Activated naive CD8-positive, alpha-beta T cell treated with anti-CD3 and anti-CD28 coated beads, Interleukin-2, amount 50 U/mL, for 24 hours (primary cell): Measurements from ENCODE around the gene GPATCH1.
"Not testable (repeated sequence)": the region's sequence is repeated elsewhere in the genome, so short reads cannot be mapped to it uniquely, and the experiment has no call there.

Experiments
- ATAC-seq: fragments of 150-1000 bp; cut with Tn5 transposase; one replicate; pipeline ENCODE4 v1.10.0; 2021
- DNase-seq: peaks from one replicate; pipeline ENCODE4 v3.0.0; 2021
- H3K27ac Mint-ChIP-seq: one replicate; pipeline ENCODE4 v1.8.0; 2021; ENCODE audit warnings: mild to moderate bottlenecking, mixed read lengths
- H3K27me3 Mint-ChIP-seq: one replicate; pipeline ENCODE4 v1.8.0; 2021; ENCODE audit warnings: mixed read lengths
- H3K36me3 Mint-ChIP-seq: one replicate; pipeline ENCODE4 v1.8.0; 2021; ENCODE audit warnings: low read depth, mixed read lengths
- H3K4me1 Mint-ChIP-seq: one replicate; pipeline ENCODE4 v1.8.0; 2021; ENCODE audit warnings: mixed read lengths
- H3K4me3 Mint-ChIP-seq: one replicate; pipeline ENCODE4 v1.8.0; 2021; ENCODE audit warnings: mild to moderate bottlenecking, moderate library complexity, mixed read lengths
- H3K9me3 Mint-ChIP-seq: one replicate; pipeline ENCODE4 v1.8.0; 2021; ENCODE audit warnings: mixed read lengths

GPATCH1 gene, protein sequence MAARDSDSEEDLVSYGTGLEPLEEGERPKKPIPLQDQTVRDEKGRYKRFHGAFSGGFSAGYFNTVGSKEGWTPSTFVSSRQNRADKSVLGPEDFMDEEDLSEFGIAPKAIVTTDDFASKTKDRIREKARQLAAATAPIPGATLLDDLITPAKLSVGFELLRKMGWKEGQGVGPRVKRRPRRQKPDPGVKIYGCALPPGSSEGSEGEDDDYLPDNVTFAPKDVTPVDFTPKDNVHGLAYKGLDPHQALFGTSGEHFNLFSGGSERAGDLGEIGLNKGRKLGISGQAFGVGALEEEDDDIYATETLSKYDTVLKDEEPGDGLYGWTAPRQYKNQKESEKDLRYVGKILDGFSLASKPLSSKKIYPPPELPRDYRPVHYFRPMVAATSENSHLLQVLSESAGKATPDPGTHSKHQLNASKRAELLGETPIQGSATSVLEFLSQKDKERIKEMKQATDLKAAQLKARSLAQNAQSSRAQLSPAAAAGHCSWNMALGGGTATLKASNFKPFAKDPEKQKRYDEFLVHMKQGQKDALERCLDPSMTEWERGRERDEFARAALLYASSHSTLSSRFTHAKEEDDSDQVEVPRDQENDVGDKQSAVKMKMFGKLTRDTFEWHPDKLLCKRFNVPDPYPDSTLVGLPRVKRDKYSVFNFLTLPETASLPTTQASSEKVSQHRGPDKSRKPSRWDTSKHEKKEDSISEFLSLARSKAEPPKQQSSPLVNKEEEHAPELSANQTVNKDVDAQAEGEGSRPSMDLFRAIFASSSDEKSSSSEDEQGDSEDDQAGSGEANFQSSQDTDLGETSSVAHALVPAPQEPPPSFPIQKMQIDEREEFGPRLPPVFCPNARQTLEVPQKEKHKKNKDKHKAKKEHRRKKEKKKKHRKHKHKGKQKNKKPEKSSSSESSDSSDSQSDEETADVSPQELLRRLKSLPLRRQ

DNA sequence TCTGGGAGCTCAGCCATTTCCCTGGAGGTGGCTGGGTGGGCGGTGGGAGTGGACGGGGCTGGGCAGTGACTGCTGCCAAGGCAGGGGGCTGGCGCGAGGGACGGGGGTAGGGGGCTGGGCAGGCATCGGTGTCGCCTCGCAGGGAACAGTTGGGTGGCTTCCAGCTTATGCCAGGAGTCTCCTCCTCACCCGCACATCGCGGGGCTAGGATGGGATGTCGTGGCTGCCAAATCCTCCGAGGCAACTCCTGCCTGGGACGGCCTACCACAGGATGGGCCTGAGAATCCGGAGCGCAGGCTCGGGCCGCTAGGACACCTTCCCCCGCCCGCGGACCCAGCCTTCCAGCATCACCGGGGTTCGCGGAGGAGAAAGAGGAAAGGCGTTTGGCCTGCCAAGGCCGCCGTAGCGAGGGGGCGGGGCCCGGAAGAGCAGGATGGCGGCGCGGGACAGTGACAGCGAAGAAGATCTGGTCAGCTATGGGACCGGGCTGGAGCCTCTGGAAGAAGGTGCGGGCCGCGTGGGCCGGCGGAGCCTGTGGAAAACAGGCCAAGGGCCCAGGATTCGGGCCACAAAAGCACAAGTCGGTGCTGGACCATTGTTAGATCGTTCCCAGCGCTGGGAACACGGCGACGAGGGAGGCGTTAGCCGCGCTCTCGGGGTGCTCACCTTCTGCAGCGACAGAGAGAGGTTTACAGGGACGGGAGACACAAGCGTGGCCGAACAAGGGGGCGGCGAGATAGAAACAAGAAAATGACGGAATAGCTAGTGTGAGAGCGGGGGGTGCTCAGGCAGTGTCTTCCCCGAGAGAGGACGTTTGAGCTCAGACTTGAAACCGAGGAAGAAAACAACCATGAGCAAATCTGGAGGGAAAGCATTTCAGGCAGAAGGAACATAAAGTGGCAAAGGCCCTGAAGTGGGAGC is at the start of gene GPATCH1:
GPATCH1 (plus strand) TSS at position 421 of the 921 bp plus-strand sequence; CDS start at position 434, 13 bp downstream.
- no peaks in the 10 kb centered on the region for H3K9me3 Mint-ChIP-seq
- H3K36me3 Mint-ChIP-seq: no peaks in the 10 kb centered on the region
- H3K4me3 Mint-ChIP-seq: peak within 1 kb of the TSS; percentile 100
- ATAC-seq: peak; percentile 88
- peaks cover 20% of the 10 kb centered on the region for H3K4me1 Mint-ChIP-seq
- peak within 1 kb of the TSS; percentile 97 for H3K27ac Mint-ChIP-seq
- DNase-seq: peak; percentile 91
- H3K27me3 Mint-ChIP-seq: no peaks in the 10 kb centered on the region

DNA sequence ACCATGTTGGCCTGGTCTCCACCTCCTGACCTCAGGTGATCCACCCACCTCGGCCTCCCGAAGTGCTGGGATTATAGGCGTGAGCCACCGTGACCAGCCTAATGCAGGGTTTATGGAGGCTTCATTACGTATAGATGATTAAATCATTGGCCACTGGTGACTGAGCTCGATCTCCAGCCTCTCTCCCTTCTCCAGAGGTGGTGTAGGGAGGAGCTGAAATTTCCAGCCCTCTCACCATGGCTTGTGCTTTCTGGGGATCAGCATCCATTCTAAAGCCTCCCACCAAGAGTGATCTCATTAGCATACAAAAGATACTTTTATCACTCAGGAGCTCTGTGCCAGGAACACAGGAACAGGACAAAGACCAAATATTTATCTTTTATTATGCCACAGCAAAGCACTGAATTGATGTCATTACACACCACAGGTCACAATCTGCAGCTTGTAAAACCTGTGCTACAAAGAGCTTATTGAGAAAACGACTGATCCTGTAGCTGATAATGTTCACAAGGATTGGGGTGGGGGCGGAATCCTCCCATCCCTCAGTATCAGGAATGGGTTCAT is 48.7 kb upstream of the GPATCH1 start:
- Mint-ChIP-seq H3K27me3 (no peaks in the 10 kb centered on the region), H3K36me3 (peaks cover 2% of the 10 kb centered on the region), H3K4me1 (peaks cover 3% of the 10 kb centered on the region), H3K9me3 (peaks cover 10% of the 10 kb centered on the region), H3K27ac (no peak overlapping the region), H3K4me3 (no peak overlapping the region)
- ATAC-seq (no peak), DNase-seq (no peak)

DNA sequence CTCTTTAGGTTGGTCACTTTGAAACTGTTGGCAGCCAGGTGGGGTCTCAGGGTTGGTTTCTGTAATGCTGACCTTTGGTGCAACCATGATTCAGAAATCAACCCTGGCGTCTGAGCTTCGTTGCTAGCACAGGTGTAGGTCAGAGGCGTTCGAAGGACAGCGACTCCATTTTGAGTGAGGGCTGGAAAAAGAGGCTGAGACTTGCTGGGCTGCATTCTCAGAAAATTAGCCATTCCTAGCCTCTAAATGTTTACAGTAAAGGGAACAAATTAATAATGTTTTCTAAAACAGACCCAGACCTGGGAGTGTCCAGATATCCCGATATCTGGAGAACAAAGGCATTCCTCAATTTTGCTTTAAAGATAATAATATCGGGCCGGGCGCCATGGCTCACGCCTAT is 45.5 kb upstream of the GPATCH1 start:
- Mint-ChIP-seq H3K27me3 (no peaks in the 10 kb centered on the region), H3K9me3 (no peaks in the 10 kb centered on the region), H3K4me1 (peaks cover 9% of the 10 kb centered on the region), H3K27ac (no peak overlapping the region), H3K36me3 (no peaks in the 10 kb centered on the region), H3K4me3 (no peak overlapping the region)
- ATAC-seq: no peak
- DNase-seq: no peak

DNA sequence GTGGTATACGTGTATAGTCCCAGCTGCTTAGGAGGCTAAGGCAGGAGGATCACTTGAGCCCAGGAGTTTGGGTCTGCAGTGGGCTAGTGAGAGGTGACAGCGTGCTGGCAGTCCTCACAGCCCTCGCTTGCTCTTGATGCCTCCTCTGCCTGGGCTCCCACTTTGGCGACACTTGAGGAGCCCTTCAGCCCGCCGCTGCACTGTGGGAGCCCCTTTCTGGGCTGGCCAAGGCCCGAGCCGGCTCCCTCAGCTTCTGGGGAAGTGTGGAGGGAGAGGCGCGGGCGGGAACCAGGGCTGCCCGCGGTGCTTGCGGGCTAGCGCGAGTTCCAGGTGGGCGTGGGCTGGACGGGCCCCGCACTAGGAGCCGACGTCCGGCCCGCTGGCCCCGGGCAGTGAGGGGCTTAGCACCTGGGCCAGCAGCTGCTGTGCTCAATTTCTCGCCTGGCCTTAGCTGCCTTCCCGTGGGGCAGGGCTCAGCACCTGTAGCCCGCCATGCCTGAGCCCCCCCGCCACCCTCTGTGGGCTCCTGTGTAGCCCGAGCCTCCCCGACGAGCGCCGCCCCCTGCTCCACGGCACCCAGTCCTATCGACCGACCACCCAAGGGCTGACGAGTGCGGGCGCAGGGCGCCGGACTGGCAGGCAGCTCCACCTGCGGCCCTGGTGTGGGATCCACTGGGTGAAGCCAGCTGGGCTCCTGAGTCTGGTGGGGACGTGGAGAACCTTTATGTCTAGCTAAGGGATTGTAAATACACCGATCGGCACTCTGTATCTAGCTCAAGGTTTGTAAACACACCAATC is 44.4 kb upstream of the GPATCH1 start:
- H3K27ac Mint-ChIP-seq: peak overlapping the region; percentile 52
- not testable (repeated sequence) for H3K27me3 Mint-ChIP-seq, H3K4me1 Mint-ChIP-seq, DNase-seq, ATAC-seq, H3K4me3 Mint-ChIP-seq, H3K9me3 Mint-ChIP-seq, H3K36me3 Mint-ChIP-seq

DNA sequence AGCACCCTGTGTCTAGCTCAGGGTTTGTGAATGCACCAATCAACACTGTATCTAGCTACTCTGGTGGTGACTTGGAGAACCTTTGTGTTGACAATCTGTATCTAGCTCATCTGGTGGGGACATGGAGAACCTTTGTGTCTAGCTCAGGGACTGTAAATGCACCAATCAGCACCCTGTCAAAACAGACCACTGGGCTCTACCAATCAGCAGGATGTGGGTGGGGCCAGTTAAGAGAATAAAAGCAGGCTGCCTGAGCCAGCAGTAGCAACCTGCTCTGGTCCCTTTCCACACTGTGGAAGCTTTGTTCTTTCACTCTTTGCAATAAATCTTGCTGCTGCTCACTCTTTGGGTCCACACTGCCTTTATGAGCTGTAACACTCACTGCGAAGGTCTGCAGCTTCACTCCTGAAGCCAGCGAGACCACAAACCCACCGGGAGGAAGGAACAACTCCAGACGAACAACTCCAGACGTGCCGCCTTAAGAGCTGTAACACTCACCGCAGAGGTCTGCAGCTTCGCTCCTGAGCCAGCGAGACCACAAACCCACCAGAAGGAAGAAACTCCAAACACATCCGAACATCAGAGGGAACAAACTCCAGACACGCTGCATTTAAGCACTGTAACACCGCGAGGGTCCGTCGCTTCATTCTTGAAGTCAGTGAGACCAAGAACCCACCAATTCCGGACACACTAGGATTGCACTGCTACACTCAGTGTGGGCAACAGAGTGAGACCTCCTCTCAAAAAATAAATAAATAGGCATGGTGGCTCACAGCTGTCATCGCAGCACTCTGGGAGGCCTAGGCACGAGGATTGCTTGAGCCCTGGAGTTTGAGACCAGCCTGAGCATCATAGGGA is 43.6 kb upstream of the GPATCH1 start:
- DNase-seq (peak; percentile 4), ATAC-seq (peak; percentile 15)
- peak overlapping the region; percentile 52 for H3K27ac Mint-ChIP-seq

DNA sequence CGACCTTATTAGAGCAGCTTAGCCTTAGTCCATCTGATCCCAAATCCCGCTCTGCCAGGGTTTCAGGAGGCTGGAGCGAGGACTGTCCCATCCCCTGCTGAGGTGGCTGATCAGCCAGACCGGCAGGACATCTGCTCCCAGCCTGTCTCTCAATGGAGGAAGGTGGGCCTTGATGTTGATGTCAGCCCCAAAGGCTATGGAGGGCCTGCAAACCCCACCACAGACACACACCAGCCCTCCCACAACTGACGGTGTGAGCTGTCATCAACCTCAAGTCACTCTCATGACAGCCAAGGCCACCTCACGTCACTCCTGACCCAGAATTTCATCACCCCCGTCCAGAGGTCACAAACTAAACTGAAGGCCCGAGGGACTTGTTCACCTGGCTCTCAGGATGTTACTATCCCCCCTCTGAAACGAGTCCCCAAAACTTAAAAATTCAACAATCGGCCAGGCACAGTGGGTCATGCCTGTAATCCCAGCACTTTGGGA is 41.8 kb upstream of the GPATCH1 start:
- Mint-ChIP-seq H3K27me3 (no peaks in the 10 kb centered on the region), H3K9me3 (no peaks in the 10 kb centered on the region), H3K27ac (no peak overlapping the region), H3K4me1 (peaks cover 9% of the 10 kb centered on the region), H3K36me3 (no peaks in the 10 kb centered on the region), H3K4me3 (no peak overlapping the region)
- no peak for DNase-seq
- no peak for ATAC-seq

More for the DNA sequence above, 43.6 kb upstream of the GPATCH1 start:
- not testable (repeated sequence) for H3K36me3 Mint-ChIP-seq, H3K9me3 Mint-ChIP-seq, H3K27me3 Mint-ChIP-seq, H3K4me1 Mint-ChIP-seq
- H3K4me3 Mint-ChIP-seq: peak overlapping the region; percentile 65

DNA sequence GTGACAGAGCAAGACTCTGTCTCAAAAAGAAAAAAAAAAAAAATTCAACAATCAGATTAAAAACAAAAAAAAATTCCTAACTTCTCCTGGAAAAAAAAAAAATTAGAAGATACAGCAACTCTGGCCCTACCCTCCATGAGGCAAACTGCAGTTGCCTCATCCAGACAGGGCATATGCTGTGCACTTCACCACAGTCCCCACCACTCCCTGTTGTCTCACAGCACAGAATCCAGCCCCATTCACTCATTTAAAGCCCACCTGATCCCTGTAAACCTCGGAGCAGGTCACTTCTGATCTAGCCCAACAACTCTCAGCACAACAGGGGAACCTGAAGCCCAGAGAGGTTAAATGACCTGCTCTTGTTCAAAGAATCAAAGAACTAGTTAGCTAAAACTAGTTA is 41.2 kb upstream of the GPATCH1 start:
- no peak overlapping the region for H3K27ac Mint-ChIP-seq
- H3K4me3 Mint-ChIP-seq: no peak overlapping the region
- no peaks in the 10 kb centered on the region for H3K36me3 Mint-ChIP-seq
- no peaks in the 10 kb centered on the region for H3K27me3 Mint-ChIP-seq
- H3K9me3 Mint-ChIP-seq: no peaks in the 10 kb centered on the region
- DNase-seq (no peak), ATAC-seq (no peak)
- peaks cover 9% of the 10 kb centered on the region for H3K4me1 Mint-ChIP-seq

DNA sequence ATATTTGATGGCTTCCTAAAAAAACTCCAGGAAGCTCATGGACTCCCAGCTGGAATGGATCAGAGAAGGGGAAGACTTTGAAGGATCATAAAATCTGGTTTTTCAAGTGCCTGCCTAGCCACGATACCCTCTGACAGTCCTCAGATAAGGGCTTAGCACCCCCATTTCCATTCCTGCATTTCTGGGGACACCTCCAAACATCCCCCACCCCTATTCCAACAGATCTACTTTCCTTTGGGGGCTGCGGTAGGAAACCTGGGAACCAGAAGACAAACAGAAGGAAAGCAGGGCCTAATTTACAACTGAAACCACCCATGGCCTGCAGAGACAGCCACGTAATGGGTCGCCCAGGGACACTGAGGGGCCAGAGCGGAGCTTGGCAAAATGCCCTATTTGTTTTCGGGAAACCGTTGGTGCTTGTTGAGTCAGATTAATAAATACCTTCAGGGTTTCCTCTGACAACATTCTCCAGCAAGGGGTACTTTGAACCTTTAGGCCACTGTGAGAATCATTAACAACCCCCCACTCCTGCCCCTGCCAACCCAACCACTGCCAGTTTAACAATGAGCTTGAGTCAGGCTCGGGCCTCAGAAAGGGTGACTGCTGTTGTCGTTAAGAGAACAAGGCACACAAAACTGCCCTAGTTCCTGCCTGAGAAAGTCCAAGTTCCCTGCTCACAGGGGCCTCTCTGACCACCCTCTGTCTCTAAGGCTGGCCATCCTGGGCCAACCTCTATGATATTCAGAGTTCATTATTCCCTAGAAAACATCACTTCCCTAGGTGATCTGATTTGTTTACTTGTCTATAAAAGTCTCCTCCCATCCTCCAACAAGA is 39.8 kb upstream of the GPATCH1 start:
- ATAC-seq: no peak
- no peak overlapping the region for H3K4me3 Mint-ChIP-seq
- H3K36me3 Mint-ChIP-seq: no peaks in the 10 kb centered on the region
- H3K9me3 Mint-ChIP-seq: no peaks in the 10 kb centered on the region
- H3K4me1 Mint-ChIP-seq: peaks cover 9% of the 10 kb centered on the region
- no peak for DNase-seq
- no peak overlapping the region for H3K27ac Mint-ChIP-seq
- H3K27me3 Mint-ChIP-seq: no peaks in the 10 kb centered on the region

DNA sequence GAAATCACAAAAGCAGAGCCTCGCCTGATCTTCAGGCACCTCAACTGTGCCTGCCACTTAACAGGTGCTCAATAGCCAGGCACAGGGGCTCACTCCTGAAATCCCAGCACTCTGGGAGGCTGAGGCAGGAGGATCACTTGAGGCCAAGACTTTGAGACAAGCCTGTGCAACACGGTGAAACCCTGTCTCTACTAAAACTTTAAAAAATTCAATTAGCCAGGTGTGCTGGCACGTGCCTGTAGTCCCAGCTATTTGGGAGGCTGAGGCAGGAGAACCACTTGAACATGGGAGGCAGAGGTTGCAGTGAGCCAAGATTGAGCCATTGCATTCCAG is 39.2 kb upstream of the GPATCH1 start:
- not testable (repeated sequence) for H3K27ac Mint-ChIP-seq, H3K4me1 Mint-ChIP-seq, ATAC-seq, H3K9me3 Mint-ChIP-seq, DNase-seq, H3K4me3 Mint-ChIP-seq, H3K27me3 Mint-ChIP-seq, H3K36me3 Mint-ChIP-seq

DNA sequence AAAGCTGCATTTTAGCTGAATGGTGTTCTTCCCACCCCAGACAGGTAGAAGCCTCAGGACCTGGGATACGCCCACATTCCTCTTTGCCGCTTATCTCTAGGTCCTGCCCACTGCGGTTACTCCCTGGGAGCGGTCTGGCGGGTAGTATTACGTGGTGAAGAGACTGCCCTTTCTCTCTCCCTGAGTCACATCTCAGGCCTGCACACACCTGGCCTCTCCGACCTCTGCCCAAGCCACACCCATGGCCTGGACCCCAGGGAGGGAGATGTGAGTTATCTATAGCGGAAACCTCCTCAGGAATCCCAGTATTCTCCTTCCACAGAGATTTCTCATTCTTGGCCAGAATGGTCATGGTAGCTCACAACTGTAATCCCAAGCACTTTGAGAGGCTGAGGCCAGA is 33.6 kb upstream of the GPATCH1 start:
- no peak overlapping the region for H3K27ac Mint-ChIP-seq
- H3K4me3 Mint-ChIP-seq: no peak overlapping the region
- no peaks in the 10 kb centered on the region for H3K9me3 Mint-ChIP-seq
- no peaks in the 10 kb centered on the region for H3K27me3 Mint-ChIP-seq
- ATAC-seq (no peak), DNase-seq (no peak)
- H3K4me1 Mint-ChIP-seq: no peaks in the 10 kb centered on the region
- H3K36me3 Mint-ChIP-seq: no peaks in the 10 kb centered on the region

DNA sequence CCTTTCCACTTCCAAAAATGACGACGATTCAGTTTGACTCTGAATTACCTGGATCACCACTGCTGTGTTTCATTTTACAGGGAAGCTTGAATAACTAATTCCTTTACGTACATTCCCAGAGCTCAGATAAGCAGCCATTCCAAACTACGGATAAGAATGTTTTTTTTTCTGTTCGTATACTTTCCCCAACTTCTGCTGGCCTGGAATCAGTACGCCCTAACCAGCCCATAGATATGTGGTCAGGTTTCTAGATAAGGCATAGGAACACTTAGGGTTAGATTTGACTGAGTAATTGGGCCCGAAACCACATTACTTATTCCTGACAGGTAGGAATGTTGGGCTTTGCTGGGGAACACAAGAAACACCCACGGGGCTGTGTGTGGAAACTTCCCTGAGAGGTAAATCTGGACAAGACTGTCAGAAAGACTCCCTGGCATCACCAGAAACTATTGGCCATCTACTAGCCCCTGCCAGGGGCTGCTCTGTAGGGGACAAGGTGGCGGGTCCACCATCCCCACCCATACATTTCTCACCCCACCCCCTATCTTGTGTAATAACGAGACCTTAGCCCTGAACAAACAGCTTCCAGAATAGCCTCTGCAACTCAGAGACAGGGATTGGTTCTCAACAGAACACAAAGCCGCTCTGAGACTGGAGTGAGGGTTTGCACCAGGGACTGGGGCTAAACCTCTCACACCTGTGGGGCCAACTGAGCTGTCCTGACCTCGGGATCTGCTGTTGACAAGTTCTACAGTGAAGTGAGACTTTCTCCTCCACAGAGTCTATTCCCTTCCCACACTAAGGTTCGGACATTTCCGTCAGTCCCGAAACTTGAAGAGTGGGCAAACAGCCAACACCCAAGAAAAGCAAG is 31.9 kb upstream of the GPATCH1 start:
- DNase-seq (no peak), ATAC-seq (no peak)
- H3K9me3 Mint-ChIP-seq: no peaks in the 10 kb centered on the region
- no peak overlapping the region for H3K27ac Mint-ChIP-seq
- no peaks in the 10 kb centered on the region for H3K36me3 Mint-ChIP-seq
- no peaks in the 10 kb centered on the region for H3K4me1 Mint-ChIP-seq
- no peaks in the 10 kb centered on the region for H3K27me3 Mint-ChIP-seq
- no peak overlapping the region for H3K4me3 Mint-ChIP-seq
